ENCODE data around the gene HOXC10. TPM values are rescaled to one million over a fixed set of nuclear protein-coding genes. Genes with fewer than 3 reads are reported as not detected.

The HOXC10 gene
- total and polyA plus RNA-seq, 2 of the 8 experiments (the other 6 are each of a cell fraction or from before 2014, with no cell fraction given) = not detected

DNA sequence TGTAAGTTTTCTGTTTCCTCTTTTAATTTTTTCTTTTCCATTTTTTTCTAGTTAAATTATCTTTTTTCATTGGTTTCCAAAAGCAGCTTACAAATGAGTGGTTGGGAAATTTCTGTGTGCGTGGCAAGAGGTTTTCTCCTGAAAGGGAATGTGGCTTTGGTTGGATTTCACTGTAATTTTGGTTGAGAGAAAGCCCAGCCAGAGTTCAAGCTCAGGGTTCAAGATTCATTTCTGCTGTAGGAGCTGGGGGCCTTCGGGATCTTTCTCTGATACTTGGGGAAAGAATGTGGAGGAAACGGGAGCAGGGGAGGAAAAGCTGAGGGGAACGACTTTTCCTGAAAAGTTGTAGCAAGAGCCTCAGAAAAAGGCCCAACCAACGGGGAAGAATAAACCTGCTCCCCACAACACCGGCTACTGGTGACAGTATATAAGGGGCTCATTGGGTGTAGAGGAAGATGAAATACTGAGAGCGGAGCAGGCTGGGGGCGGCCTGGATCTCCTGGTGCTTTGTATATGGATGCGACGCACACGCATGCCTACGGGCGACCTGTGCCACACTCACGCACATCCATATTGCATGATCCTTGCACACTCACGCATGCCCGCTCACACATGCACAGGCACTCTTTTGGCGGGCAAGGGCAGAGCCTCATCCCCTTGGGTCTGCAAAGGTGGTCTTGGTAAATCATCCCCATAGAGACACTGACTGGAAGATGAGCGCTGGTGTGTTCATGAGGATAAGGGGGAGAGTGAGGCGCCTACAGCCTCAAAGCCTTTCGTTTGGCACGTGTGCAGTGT lies 1.9 kb downstream of the HOXC10 start (continued):
- TF ChIP-seq, protein P1, sequence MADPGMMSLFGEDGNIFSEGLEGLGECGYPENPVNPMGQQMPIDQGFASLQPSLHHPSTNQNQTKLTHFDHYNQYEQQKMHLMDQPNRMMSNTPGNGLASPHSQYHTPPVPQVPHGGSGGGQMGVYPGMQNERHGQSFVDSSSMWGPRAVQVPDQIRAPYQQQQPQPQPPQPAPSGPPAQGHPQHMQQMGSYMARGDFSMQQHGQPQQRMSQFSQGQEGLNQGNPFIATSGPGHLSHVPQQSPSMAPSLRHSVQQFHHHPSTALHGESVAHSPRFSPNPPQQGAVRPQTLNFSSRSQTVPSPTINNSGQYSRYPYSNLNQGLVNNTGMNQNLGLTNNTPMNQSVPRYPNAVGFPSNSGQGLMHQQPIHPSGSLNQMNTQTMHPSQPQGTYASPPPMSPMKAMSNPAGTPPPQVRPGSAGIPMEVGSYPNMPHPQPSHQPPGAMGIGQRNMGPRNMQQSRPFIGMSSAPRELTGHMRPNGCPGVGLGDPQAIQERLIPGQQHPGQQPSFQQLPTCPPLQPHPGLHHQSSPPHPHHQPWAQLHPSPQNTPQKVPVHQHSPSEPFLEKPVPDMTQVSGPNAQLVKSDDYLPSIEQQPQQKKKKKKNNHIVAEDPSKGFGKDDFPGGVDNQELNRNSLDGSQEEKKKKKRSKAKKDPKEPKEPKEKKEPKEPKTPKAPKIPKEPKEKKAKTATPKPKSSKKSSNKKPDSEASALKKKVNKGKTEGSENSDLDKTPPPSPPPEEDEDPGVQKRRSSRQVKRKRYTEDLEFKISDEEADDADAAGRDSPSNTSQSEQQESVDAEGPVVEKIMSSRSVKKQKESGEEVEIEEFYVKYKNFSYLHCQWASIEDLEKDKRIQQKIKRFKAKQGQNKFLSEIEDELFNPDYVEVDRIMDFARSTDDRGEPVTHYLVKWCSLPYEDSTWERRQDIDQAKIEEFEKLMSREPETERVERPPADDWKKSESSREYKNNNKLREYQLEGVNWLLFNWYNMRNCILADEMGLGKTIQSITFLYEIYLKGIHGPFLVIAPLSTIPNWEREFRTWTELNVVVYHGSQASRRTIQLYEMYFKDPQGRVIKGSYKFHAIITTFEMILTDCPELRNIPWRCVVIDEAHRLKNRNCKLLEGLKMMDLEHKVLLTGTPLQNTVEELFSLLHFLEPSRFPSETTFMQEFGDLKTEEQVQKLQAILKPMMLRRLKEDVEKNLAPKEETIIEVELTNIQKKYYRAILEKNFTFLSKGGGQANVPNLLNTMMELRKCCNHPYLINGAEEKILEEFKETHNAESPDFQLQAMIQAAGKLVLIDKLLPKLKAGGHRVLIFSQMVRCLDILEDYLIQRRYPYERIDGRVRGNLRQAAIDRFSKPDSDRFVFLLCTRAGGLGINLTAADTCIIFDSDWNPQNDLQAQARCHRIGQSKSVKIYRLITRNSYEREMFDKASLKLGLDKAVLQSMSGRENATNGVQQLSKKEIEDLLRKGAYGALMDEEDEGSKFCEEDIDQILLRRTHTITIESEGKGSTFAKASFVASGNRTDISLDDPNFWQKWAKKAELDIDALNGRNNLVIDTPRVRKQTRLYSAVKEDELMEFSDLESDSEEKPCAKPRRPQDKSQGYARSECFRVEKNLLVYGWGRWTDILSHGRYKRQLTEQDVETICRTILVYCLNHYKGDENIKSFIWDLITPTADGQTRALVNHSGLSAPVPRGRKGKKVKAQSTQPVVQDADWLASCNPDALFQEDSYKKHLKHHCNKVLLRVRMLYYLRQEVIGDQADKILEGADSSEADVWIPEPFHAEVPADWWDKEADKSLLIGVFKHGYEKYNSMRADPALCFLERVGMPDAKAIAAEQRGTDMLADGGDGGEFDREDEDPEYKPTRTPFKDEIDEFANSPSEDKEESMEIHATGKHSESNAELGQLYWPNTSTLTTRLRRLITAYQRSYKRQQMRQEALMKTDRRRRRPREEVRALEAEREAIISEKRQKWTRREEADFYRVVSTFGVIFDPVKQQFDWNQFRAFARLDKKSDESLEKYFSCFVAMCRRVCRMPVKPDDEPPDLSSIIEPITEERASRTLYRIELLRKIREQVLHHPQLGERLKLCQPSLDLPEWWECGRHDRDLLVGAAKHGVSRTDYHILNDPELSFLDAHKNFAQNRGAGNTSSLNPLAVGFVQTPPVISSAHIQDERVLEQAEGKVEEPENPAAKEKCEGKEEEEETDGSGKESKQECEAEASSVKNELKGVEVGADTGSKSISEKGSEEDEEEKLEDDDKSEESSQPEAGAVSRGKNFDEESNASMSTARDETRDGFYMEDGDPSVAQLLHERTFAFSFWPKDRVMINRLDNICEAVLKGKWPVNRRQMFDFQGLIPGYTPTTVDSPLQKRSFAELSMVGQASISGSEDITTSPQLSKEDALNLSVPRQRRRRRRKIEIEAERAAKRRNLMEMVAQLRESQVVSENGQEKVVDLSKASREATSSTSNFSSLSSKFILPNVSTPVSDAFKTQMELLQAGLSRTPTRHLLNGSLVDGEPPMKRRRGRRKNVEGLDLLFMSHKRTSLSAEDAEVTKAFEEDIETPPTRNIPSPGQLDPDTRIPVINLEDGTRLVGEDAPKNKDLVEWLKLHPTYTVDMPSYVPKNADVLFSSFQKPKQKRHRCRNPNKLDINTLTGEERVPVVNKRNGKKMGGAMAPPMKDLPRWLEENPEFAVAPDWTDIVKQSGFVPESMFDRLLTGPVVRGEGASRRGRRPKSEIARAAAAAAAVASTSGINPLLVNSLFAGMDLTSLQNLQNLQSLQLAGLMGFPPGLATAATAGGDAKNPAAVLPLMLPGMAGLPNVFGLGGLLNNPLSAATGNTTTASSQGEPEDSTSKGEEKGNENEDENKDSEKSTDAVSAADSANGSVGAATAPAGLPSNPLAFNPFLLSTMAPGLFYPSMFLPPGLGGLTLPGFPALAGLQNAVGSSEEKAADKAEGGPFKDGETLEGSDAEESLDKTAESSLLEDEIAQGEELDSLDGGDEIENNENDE (IDR thresholded peaks at IDR 0.05; ENCODE audit: insufficient replicate concordance, low read length) = no peak
- TF ChIP-seq SRF (IDR thresholded peaks at IDR 0.05; ENCODE audit: low read depth, low read length) (no peak), TBP (IDR thresholded peaks at IDR 0.05; ENCODE audit: low read depth, low read length) (no peak), RNF2 (IDR thresholded peaks at IDR 0.05; ENCODE audit: borderline replicate concordance, low read depth, low read length, missing control alignments, poor library complexity, severe bottlenecking) (peak; percentile 49)
- TF ChIP-seq, protein P2, sequence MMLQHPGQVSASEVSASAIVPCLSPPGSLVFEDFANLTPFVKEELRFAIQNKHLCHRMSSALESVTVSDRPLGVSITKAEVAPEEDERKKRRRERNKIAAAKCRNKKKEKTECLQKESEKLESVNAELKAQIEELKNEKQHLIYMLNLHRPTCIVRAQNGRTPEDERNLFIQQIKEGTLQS (IDR thresholded peaks at IDR 0.05; ENCODE audit: insufficient read depth, low read depth, low read length) = no peak
- TF ChIP-seq, protein P3, sequence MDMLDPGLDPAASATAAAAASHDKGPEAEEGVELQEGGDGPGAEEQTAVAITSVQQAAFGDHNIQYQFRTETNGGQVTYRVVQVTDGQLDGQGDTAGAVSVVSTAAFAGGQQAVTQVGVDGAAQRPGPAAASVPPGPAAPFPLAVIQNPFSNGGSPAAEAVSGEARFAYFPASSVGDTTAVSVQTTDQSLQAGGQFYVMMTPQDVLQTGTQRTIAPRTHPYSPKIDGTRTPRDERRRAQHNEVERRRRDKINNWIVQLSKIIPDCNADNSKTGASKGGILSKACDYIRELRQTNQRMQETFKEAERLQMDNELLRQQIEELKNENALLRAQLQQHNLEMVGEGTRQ (IDR thresholded peaks at IDR 0.05; ENCODE audit: low read length) = no peak
